IMR-90 (cell line): ENCODE measurements around the gene ECE2. TPM values are rescaled to one million over a fixed set of nuclear protein-coding genes. Genes with fewer than 3 reads are reported as not detected.

Experiments
- ATAC-seq: fragments of 200-7000 bp; cut with Tn5 transposase; 2 replicates; pipeline ENCODE4 v1.9.1; 2020; ENCODE audit warnings: low read depth, mild to moderate bottlenecking, moderate library complexity
- BruUV-seq: library from RNA; stranded (reverse); fragments of 400-500 nt; replicated peaks from 2 replicates; lab custom pipeline; 2021; lab: Mats Ljungman, UMichigan
- CTCF ChIA-PET: fragments of 300-600 bp; formaldehyde crosslinking; extraction: SDS; loops from one replicate; lab custom pipeline; 2021; ENCODE audit warnings: antibody characterized with exemption; lab: Yijun Ruan, JAX
- POLR2A ChIA-PET: fragments of 300-600 bp; sonication (Branson Sonifier 250); formaldehyde crosslinking; loops from one replicate; lab custom pipeline; 2022; ENCODE audit warnings: antibody characterized with exemption; ENCODE audit not compliant: unreplicated experiment; lab: Charles Lee
- DNase-seq: peaks from one replicate; pipeline ENCODE4 v3.0.0; 2013
- H2AFZ ChIP-seq: replicated peaks from 2 replicates; pipeline ENCODE3; 2013; ENCODE audit warnings: low read length, mild to moderate bottlenecking; ENCODE audit not compliant: poor library complexity
- H2AK5ac ChIP-seq: 2 replicates; pipeline ENCODE4 v1.6.1; 2013; ENCODE audit warnings: low read depth, low read length, inconsistent platforms
- H2AK9ac ChIP-seq: replicated peaks from 2 replicates; pipeline ENCODE3; 2013; ENCODE audit warnings: mild to moderate bottlenecking, low read depth, low read length, moderate library complexity; ENCODE audit not compliant: poor library complexity
- H2BK120ac ChIP-seq: 2 replicates; pipeline ENCODE4 v1.6.1; 2013; ENCODE audit warnings: low read depth, low read length, inconsistent platforms
- H2BK15ac ChIP-seq: 3 replicates; pipeline ENCODE4 v1.6.1; 2013; ENCODE audit warnings: low read depth, low read length, inconsistent platforms
- H2BK20ac ChIP-seq: 2 replicates; pipeline ENCODE4 v1.6.1; 2013; ENCODE audit warnings: low read depth, mild to moderate bottlenecking, inconsistent platforms, low read length, moderate library complexity
- H2BK5ac ChIP-seq: 2 replicates; pipeline ENCODE4 v1.6.1; 2013; ENCODE audit warnings: mild to moderate bottlenecking, low read depth, low read length, inconsistent platforms; ENCODE audit not compliant: poor library complexity, severe bottlenecking
- H3K14ac ChIP-seq: replicated peaks from 2 replicates; pipeline ENCODE4 v1.6.1; 2013; ENCODE audit warnings: low read depth, low read length, inconsistent platforms
- H3K18ac ChIP-seq: 2 replicates; pipeline ENCODE4 v1.6.1; 2013; ENCODE audit warnings: low read depth, low read length, control low read depth
- H3K23ac ChIP-seq: 2 replicates; pipeline ENCODE4 v1.6.1; 2013; ENCODE audit warnings: low read depth, low read length, inconsistent platforms
- H3K27ac ChIP-seq: 2 replicates; pipeline ENCODE4 v1.5.1; 2013; ENCODE audit warnings: mild to moderate bottlenecking, control low read depth, low read length; ENCODE audit not compliant: insufficient read depth
- H3K27me3 ChIP-seq: 2 replicates; pipeline ENCODE4 v1.6.1; 2013; ENCODE audit warnings: low read length; ENCODE audit not compliant: control insufficient read depth, insufficient read depth
- H3K36me3 ChIP-seq: 2 replicates; pipeline ENCODE4 v1.6.1; 2013; ENCODE audit warnings: low read length, mixed read lengths; ENCODE audit not compliant: control insufficient read depth, insufficient read depth
- H3K4ac ChIP-seq: 2 replicates; pipeline ENCODE4 v1.6.1; 2013; ENCODE audit warnings: low read depth, low read length, inconsistent platforms
- H3K4me1 ChIP-seq: 2 replicates; pipeline ENCODE4 v1.6.1; 2013; ENCODE audit warnings: low read length, mixed read lengths; ENCODE audit not compliant: control insufficient read depth, insufficient read depth
- H3K4me2 ChIP-seq: 2 replicates; pipeline ENCODE4 v1.6.1; 2013; ENCODE audit warnings: low read depth, mild to moderate bottlenecking, control low read depth, low read length, moderate library complexity
- H3K4me3 ChIP-seq: 2 replicates; pipeline ENCODE4 v1.5.1; 2013; ENCODE audit warnings: low read depth, mild to moderate bottlenecking, control low read depth, low read length, moderate library complexity; ENCODE audit not compliant: insufficient read depth
- H3K56ac ChIP-seq: 2 replicates; pipeline ENCODE4 v1.6.1; 2013; ENCODE audit warnings: low read length, inconsistent platforms; ENCODE audit not compliant: insufficient read depth; ENCODE audit errors: extremely low read depth
- H3K79me1 ChIP-seq, 2 experiments: 2 replicates each; pipeline ENCODE4 v1.6.1; 2013; ENCODE audit warnings: low read length in 2 of 2, inconsistent platforms in 1 of 2, low read depth in 1 of 2
- H3K9ac ChIP-seq: 2 replicates; pipeline ENCODE4 v1.6.1; 2013; ENCODE audit warnings: low read depth, low read length, control low read depth
- H3K9me1 ChIP-seq: 2 replicates; pipeline ENCODE4 v1.6.1; 2013; ENCODE audit warnings: low read length, inconsistent platforms; ENCODE audit not compliant: insufficient read depth
- H3K9me3 ChIP-seq: 2 replicates; pipeline ENCODE4 v1.6.1; 2013; ENCODE audit warnings: low read length; ENCODE audit not compliant: control insufficient read depth, insufficient read depth
- H4K20me1 ChIP-seq: 2 replicates; pipeline ENCODE4 v1.6.1; 2013; ENCODE audit warnings: low read length, inconsistent platforms; ENCODE audit not compliant: insufficient read depth
- H4K5ac ChIP-seq: 2 replicates; pipeline ENCODE4 v1.6.1; 2013; ENCODE audit warnings: mild to moderate bottlenecking, low read depth, low read length, control low read depth
- H4K8ac ChIP-seq, 2 experiments: 2 replicates each; pipeline ENCODE4 v1.6.1; 2013; ENCODE audit warnings: low read depth in 2 of 2, low read length in 2 of 2, control low read depth in 1 of 2, inconsistent platforms in 1 of 2
- H4K91ac ChIP-seq: 2 replicates; pipeline ENCODE4 v1.6.1; 2013; ENCODE audit warnings: low read depth, low read length, inconsistent platforms; ENCODE audit not compliant: insufficient read depth
- BHLHE40 ChIP-seq: fragments of 150-350 bp; IDR thresholded peaks from 2 replicates; pipeline ENCODE4 v1.6.1; 2016; ENCODE audit warnings: mild to moderate bottlenecking, low read depth, low read length
- CHD1 ChIP-seq: IDR thresholded peaks from 2 replicates; pipeline ENCODE4 v1.6.1; 2012; ENCODE audit warnings: low read depth, low read length, improper control_type of control experiment
- ELK1 ChIP-seq: fragments of 150-350 bp; IDR thresholded peaks from 2 replicates; pipeline ENCODE4 v1.6.1; 2016; ENCODE audit warnings: low read depth, mild to moderate bottlenecking, low read length, moderate library complexity, borderline replicate concordance
- MAFK ChIP-seq: IDR thresholded peaks from 2 replicates; pipeline ENCODE4 v1.6.1; 2012; ENCODE audit warnings: low read depth, low read length, improper control_type of control experiment
- MAZ ChIP-seq: IDR thresholded peaks from 2 replicates; pipeline ENCODE4 v1.6.1; 2012; ENCODE audit warnings: low read depth, mild to moderate bottlenecking, low read length, improper control_type of control experiment, moderate library complexity, borderline replicate concordance
- MXI1 ChIP-seq: IDR thresholded peaks from 2 replicates; pipeline ENCODE4 v1.6.1; 2012; ENCODE audit warnings: low read depth, mild to moderate bottlenecking, low read length, moderate library complexity, borderline replicate concordance
- RCOR1 ChIP-seq: IDR thresholded peaks from 2 replicates; pipeline ENCODE4 v1.6.1; 2012; ENCODE audit warnings: mild to moderate bottlenecking, low read length, improper control_type of control experiment; ENCODE audit not compliant: insufficient replicate concordance
- RFX5 ChIP-seq: IDR thresholded peaks from 2 replicates; pipeline ENCODE4 v1.8.0; 2012; ENCODE audit warnings: low read depth, mild to moderate bottlenecking, low read length, moderate library complexity
- SMC3 ChIP-seq: fragments of 150-350 bp; IDR thresholded peaks from 2 replicates; pipeline ENCODE4 v1.6.1; 2016; ENCODE audit warnings: low read depth, mild to moderate bottlenecking, antibody characterized with exemption, low read length, moderate library complexity
- WGBS, 2 experiments: methylation state at CpG; one replicate each; pipeline versions ENCODE4 v1.1.5 to v1.1.7; 2013; ENCODE audit warnings: missing lambda C conversion rate in 2 of 2; ENCODE audit not compliant: insufficient read length in 1 of 2; ENCODE audit errors: extremely low coverage in 2 of 2; 5-methylcytosine and 5-hydroxymethylcytosine counted together
- dilution Hi-C: fragments of 300-500 bp; cut with HindIII; formaldehyde crosslinking; loops from one replicate; pipeline ENCODE4 v1.14.3; 2018; ENCODE audit warnings: low sequenced_read_pairs; ENCODE audit not compliant: unreplicated experiment
- in situ Hi-C: fragments of 300-500 bp; cut with MboI; formaldehyde crosslinking; loops from 3 replicates; pipeline ENCODE4 v1.14.3; 2019; ENCODE audit warnings: low sequenced_read_pairs, inconsistent platforms, mixed read lengths
- intact Hi-C: fragments of 100-400 bp; cut with micrococcal nuclease; formaldehyde crosslinking; loops from 2 replicates; pipeline ENCODE4 v1.10.0; 2022
- polyA plus RNA-seq, 3 experiments: library from polyadenylated mRNA; depleted of rRNA; stranded (reverse); fragments of >200 nt; gene quantifications; 2 replicates each; pipeline ENCODE4 v1.2.3, GENCODE V29; 2012; ENCODE audit warnings: low replicate concordance in 1 of 3
- total RNA-seq: library from RNA; depleted of rRNA; stranded (reverse); fragments of >200 nt; gene quantifications from 2 replicates; pipeline ENCODE4 v1.2.3, GENCODE V29; 2012
- TF ChIP-seq, protein P1 (sequence below): fragments of 150-350 bp; IDR thresholded peaks from 2 replicates; pipeline ENCODE4 v1.6.1; 2017; ENCODE audit warnings: mild to moderate bottlenecking, antibody characterized with exemption, low read length, low read depth

The ECE2 gene
- total and polyA plus RNA-seq, 2 of the 4 experiments (the other 2 are of a cell fraction), result not detected

GRCh38 chr3:184234671-184235380 is 41.0 kb upstream of the ECE2 start:
- no TSS peak for BruUV-seq
- DNase-seq (no peak), ATAC-seq (no peak)
- H2BK20ac ChIP-seq, result no peak overlapping the region
- H3K4me3 ChIP-seq, result no peak overlapping the region
- H2AFZ ChIP-seq, result no peak overlapping the region
- H3K27ac ChIP-seq, result no peak overlapping the region
- H4K8ac ChIP-seq, result no peak overlapping the region
- no peak overlapping the region for H2BK15ac ChIP-seq
- in situ Hi-C loops, result no loop called here
- no CpG with 5 or more reads among the region's 19 CpGs for WGBS, 2 experiments
- H3K9me3 ChIP-seq, result no peaks in the 10 kb centered on the region
- no peak overlapping the region for H4K5ac ChIP-seq
- no peak overlapping the region for H2BK120ac ChIP-seq
- no peak for TF ChIP-seq MAFK
- TF ChIP-seq SMC3, result no peak
- no peak for TF ChIP-seq RCOR1
- TF ChIP-seq BHLHE40, result no peak
- TF ChIP-seq MXI1, result no peak
- TF ChIP-seq RFX5, result no peak
- TF ChIP-seq, protein P1, sequence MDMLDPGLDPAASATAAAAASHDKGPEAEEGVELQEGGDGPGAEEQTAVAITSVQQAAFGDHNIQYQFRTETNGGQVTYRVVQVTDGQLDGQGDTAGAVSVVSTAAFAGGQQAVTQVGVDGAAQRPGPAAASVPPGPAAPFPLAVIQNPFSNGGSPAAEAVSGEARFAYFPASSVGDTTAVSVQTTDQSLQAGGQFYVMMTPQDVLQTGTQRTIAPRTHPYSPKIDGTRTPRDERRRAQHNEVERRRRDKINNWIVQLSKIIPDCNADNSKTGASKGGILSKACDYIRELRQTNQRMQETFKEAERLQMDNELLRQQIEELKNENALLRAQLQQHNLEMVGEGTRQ, result no peak
- TF ChIP-seq ELK1, result no peak
- no peak for TF ChIP-seq CHD1
- no peak for TF ChIP-seq MAZ
- no peak overlapping the region for H3K56ac ChIP-seq
- H3K9me1 ChIP-seq, result 0 out of 2 replicates have a peak, but pooled peaks cover 3% of the 10 kb centered on the region
- H2BK5ac ChIP-seq, result no peak overlapping the region
- no peak overlapping the region for H3K14ac ChIP-seq
- H2AK9ac ChIP-seq, result no peak overlapping the region
- H4K20me1 ChIP-seq, result no peaks in the 10 kb centered on the region; the same call in 1 of the 2 replicates
- no peak overlapping the region for H2AK5ac ChIP-seq
- H4K91ac ChIP-seq, result no peak overlapping the region
- POLR2A ChIA-PET, result no interaction called here
- CTCF ChIA-PET, result interaction anchor here (0.6 kb wide), 1 partner anchor 1353 kb away, joined by 9 read pairs; no protein-coding TSS in a partner anchor
- no peak overlapping the region for H3K4ac ChIP-seq
- H3K79me1 ChIP-seq, result no peaks in the 10 kb centered on the region
- no peak overlapping the region for H3K23ac ChIP-seq
- H3K4me2 ChIP-seq, result no peak overlapping the region
- intact Hi-C loops, result no loop called here
- dilution Hi-C loops, result no loop called here
- no peak overlapping the region for H3K9ac ChIP-seq
- H3K36me3 ChIP-seq, result no peaks in the 10 kb centered on the region
- no peaks in the 10 kb centered on the region for H3K4me1 ChIP-seq
- no peak overlapping the region for H3K18ac ChIP-seq
- H3K27me3 ChIP-seq, result peaks cover 48% of the 10 kb centered on the region
